Activated effector memory CD4-positive, alpha-beta T cell treated with Interleukin-2 at 50 U/mL for 16 hours (primary cell): ENCODE measurements around the gene MAPK8IP2.
"Not testable (repeated sequence)": the region's sequence is repeated elsewhere in the genome, so short reads cannot be mapped to it uniquely, and the experiment has no call there.

Experiments used
- DNase-seq: peaks from one replicate; pipeline ENCODE4 v3.0.0-alpha.2; 2020

The MAPK8IP2 gene

DNA sequence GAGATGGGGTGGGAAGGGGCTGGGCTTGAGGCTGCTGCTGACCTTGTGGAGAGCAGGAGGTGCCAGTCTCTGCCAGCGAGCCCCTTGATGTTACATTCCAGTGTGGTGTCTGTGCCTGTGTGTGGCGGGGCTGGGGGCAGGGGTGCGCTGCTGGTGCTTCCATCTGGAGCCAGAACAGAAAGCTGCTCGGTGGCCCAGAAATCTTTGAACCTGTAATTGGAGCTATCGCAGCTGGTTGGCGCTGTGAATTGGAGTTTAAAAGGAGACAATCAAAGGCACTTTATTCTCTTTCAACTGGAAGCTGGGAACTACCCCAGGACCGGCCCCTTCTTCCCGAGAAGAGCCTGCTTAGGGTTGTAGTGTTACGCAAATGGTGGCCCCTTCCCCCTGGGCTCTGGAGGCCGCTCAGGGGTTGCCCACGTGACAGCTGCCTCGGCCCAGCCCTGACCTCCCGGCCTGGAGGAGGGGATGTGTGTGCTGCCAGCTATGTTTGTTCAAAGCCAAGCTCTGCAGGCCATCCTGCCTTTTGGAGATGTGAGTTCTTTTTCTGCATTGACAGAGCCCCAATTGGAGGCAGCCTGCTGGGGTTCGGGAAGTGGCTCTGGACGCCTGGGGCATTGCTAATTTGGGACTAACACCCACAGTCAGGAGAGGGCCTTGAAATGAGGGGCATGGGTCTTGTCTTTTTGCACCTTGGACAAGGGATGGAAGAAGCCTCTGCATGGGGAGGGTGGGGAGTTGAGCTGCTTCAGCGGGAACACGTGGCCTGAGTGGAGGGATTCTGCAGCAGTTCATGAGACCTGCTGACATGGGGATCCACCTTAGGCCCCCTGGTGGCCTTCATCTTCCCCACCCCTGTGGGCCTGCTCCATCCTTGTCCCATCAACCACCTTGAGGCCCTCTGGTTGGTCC is 41.4 kb downstream of the MAPK8IP2 start:
- no peak for DNase-seq

- not testable (repeated sequence) for DNase-seq
Observed at GRCh38 chr22:50643021-50643820, 42.6 kb downstream of the MAPK8IP2 start.

- not testable (repeated sequence) for DNase-seq
Observed at GRCh38 chr22:50643821-50644101, 43.2 kb downstream of the MAPK8IP2 start.

DNA sequence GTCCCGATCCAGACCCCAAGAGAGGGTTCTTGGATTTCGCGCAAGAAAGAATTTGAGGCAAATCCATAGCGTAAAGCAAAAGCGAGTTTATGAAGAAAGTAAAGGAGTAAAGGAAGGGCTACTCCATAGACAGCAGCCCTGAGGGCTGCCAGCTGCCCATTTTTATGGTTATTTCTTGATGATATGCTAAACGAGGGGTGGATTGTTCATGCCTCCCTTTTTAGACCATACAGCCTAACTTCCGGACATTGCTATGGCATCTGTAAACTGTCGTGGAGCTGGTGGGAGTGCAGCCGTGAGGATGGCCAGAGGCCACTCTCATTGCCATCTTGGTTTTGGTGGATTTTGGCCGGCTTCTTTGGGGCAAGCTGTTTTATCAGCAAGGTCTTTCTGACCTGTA is 52.7 kb downstream of the MAPK8IP2 start:
- no peak for DNase-seq

GRCh38 chr22:50654664-50655063 is 54.1 kb downstream of the MAPK8IP2 start:
- not testable (repeated sequence) for DNase-seq

- no peak for DNase-seq
Observed at GRCh38 chr22:50656122-50657070, 55.8 kb downstream of the MAPK8IP2 start.

GRCh38 chr22:50657925-50658324 is 57.3 kb downstream of the MAPK8IP2 start:
- no peak for DNase-seq

GRCh38 chr22:50659711-50660110 is 59.1 kb downstream of the MAPK8IP2 start:
- not testable (repeated sequence) for DNase-seq

- no peak for DNase-seq
Observed at GRCh38 chr22:50660306-50660705, 59.7 kb downstream of the MAPK8IP2 start.
